Keratinocyte (primary cell): ENCODE measurements around the gene PGLYRP4.

Experiments
- CTCF ChIP-seq, 3 experiments: IDR thresholded peaks in 1 of 3; conservative IDR thresholded peaks in 1 of 3; optimal IDR thresholded peaks in 1 of 3; 2 replicates in 2 of 3; 3 replicates in 1 of 3; pipeline versions ENCODE3 to v1.5.1; 2011; ENCODE audit warnings: low read length in 3 of 3, mild to moderate bottlenecking in 3 of 3, moderate library complexity in 2 of 3, control low read depth in 1 of 3, inconsistent platforms in 1 of 3; ENCODE audit not compliant: insufficient read depth in 2 of 3; ENCODE audit errors: extremely low read depth in 1 of 3
- EZH2 ChIP-seq: IDR thresholded peaks from one replicate; pipeline ENCODE4 v1.6.1; 2012; ENCODE audit warnings: inconsistent platforms, mild to moderate bottlenecking, low read length, moderate library complexity

GRCh38 chr1:153396461-153396860, 47.8 kb upstream of the PGLYRP4 start:
- TF ChIP-seq CTCF (optimal IDR thresholded peaks at IDR 0.05 in 1 of 3, IDR thresholded peaks at IDR 0.05 in 1 of 3, conservative IDR thresholded peaks at IDR 0.05 in 1 of 3; ENCODE audit: extremely low read depth in 1 of 3, insufficient read depth in 2 of 3, low read length in 3 of 3) (no peak), EZH2 (no peak)
